GM19455 (cell line): ENCODE data around the gene UHMK1.

Experiments used
- ATAC-seq: cut with Tn5 transposase; IDR thresholded peaks from one replicate; pipeline ENCODE4 v1.9.1; 2021; ENCODE audit not compliant: unreplicated experiment

Gene UHMK1

GRCh38 chr1:162527314-162527713, 29.7 kb downstream of the UHMK1 start:
- no peak for ATAC-seq

- ATAC-seq: peak; percentile 87
These were observed 32.8 kb downstream of the UHMK1 start for GRCh38 chr1:162530307-162530987.

GRCh38 chr1:162530988-162531319, 33.3 kb downstream of the UHMK1 start:
- no peak for ATAC-seq

- ATAC-seq: no peak
These were observed 37.9 kb downstream of the UHMK1 start for GRCh38 chr1:162535501-162535900.

GRCh38 chr1:162536511-162536910, 38.9 kb downstream of the UHMK1 start:
- no peak for ATAC-seq

- no peak for ATAC-seq
These were observed 39.6 kb downstream of the UHMK1 start for GRCh38 chr1:162537216-162537615.

- no peak for ATAC-seq
These were observed 41.3 kb downstream of the UHMK1 start for GRCh38 chr1:162538815-162539431.

- ATAC-seq: no peak
These were observed 44.1 kb downstream of the UHMK1 start for GRCh38 chr1:162541619-162542141.

GRCh38 chr1:162543228-162543627, 45.6 kb downstream of the UHMK1 start:
- ATAC-seq: no peak

- no peak for ATAC-seq
These were observed 50.6 kb downstream of the UHMK1 start for GRCh38 chr1:162548170-162548569.

GRCh38 chr1:162549001-162549400, 51.4 kb downstream of the UHMK1 start:
- no peak for ATAC-seq

- no peak for ATAC-seq
These were observed 53.3 kb downstream of the UHMK1 start for GRCh38 chr1:162550925-162551324.

- no peak for ATAC-seq
These were observed 54.5 kb downstream of the UHMK1 start for GRCh38 chr1:162551969-162552683.

- ATAC-seq: no peak
These were observed 55.1 kb downstream of the UHMK1 start for GRCh38 chr1:162552684-162553252.

- ATAC-seq: no peak
These were observed 56.6 kb downstream of the UHMK1 start for GRCh38 chr1:162554258-162554657.

GRCh38 chr1:162557536-162557935, 59.9 kb downstream of the UHMK1 start:
- no peak for ATAC-seq

GRCh38 chr1:162560303-162561036, 62.9 kb downstream of the UHMK1 start:
- no peak for ATAC-seq

- ATAC-seq: peak; percentile 94
These were observed 63.5 kb downstream of the UHMK1 start for GRCh38 chr1:162561037-162561615.

- peak; percentile 45 for ATAC-seq
These were observed 64.2 kb downstream of the UHMK1 start, which contains the start of gene UAP1 for GRCh38 chr1:162561616-162562469. UAP1 (plus strand) TSS chr1:162561722; CDS start chr1:162566069, 4,347 bp downstream.

GRCh38 chr1:162562470-162562828, 64.8 kb downstream of the UHMK1 start:
- no peak for ATAC-seq
